ENCODE data around the gene ZBTB7A.

ZBTB7A gene

GRCh38 chr19:4093643-4094175 lies 27.0 kb upstream of the ZBTB7A start:
- no peak for DNase-seq

GRCh38 chr19:4090356-4091220 lies 23.9 kb upstream of the ZBTB7A start:
- DNase-seq: no peak

- no peak for DNase-seq
Measured at GRCh38 chr19:4089946-4090345, 23.2 kb upstream of the ZBTB7A start.

GRCh38 chr19:4089400-4089908 lies 22.8 kb upstream of the ZBTB7A start:
- DNase-seq: peak; percentile 64 to 66

- DNase-seq: peak; percentile 62 to 77
Measured at GRCh38 chr19:4088975-4089374, 22.3 kb upstream of the ZBTB7A start.

- no peak for DNase-seq
Measured at GRCh38 chr19:4087787-4088679, 21.3 kb upstream of the ZBTB7A start.

- no peak for DNase-seq
Measured at GRCh38 chr19:4086411-4086867, 19.7 kb upstream of the ZBTB7A start.

GRCh38 chr19:4084547-4084877 lies 17.8 kb upstream of the ZBTB7A start:
- DNase-seq: no peak

- DNase-seq: peak; percentile 71
Measured at GRCh38 chr19:4083677-4084546, 17.2 kb upstream of the ZBTB7A start.

- DNase-seq: no peak
Measured at GRCh38 chr19:4082172-4082571, 15.5 kb upstream of the ZBTB7A start.

GRCh38 chr19:4081441-4082129 lies 14.9 kb upstream of the ZBTB7A start:
- no peak for DNase-seq

- no peak for DNase-seq
Measured at GRCh38 chr19:4080473-4080872, 13.8 kb upstream of the ZBTB7A start.

- DNase-seq: peak; percentile 53 to 55
Measured at GRCh38 chr19:4077800-4078684, 11.3 kb upstream of the ZBTB7A start.

- no peak for DNase-seq
Measured at GRCh38 chr19:4077007-4077374, 10.3 kb upstream of the ZBTB7A start.

GRCh38 chr19:4075373-4075772 lies 8.7 kb upstream of the ZBTB7A start:
- DNase-seq: no peak

GRCh38 chr19:4071610-4072009 lies 4.9 kb upstream of the ZBTB7A start:
- DNase-seq: no peak

GRCh38 chr19:4069331-4069959 lies 2.7 kb upstream of the ZBTB7A start:
- peak; percentile 68 to 71 for DNase-seq

GRCh38 chr19:4068047-4068966 lies 1.6 kb upstream of the ZBTB7A start:
- no peak for DNase-seq

Data from CD4-positive, alpha-beta T cell treated with Interleukin-4 for 1 hour (primary cell).